IPS-20b (cell line): ENCODE measurements around the gene TMEM30A.

Experiments used
- H3K27ac ChIP-seq: one replicate; pipeline ENCODE4 v1.5.1; 2013; ENCODE audit warnings: low read length
- H3K27me3 ChIP-seq: 2 replicates; pipeline ENCODE4 v1.6.1; 2013; ENCODE audit warnings: mild to moderate bottlenecking, low read length, inconsistent platforms; ENCODE audit not compliant: insufficient read depth
- H3K36me3 ChIP-seq: 2 replicates; pipeline ENCODE4 v1.6.1; 2013; ENCODE audit warnings: low read depth, mild to moderate bottlenecking, inconsistent platforms, low read length, moderate library complexity; ENCODE audit not compliant: insufficient read depth
- H3K4me1 ChIP-seq: 2 replicates; pipeline ENCODE4 v1.6.1; 2013; ENCODE audit warnings: mild to moderate bottlenecking, control low read depth, inconsistent platforms, low read length, moderate library complexity; ENCODE audit not compliant: insufficient read depth
- H3K4me3 ChIP-seq: 2 replicates; pipeline ENCODE4 v1.5.1; 2013; ENCODE audit warnings: mild to moderate bottlenecking, low read length, inconsistent platforms
- H3K9ac ChIP-seq: 2 replicates; pipeline ENCODE4 v1.6.1; 2013; ENCODE audit warnings: low read depth, mild to moderate bottlenecking, inconsistent platforms, low read length, moderate library complexity
- H3K9me3 ChIP-seq: 2 replicates; pipeline ENCODE4 v1.6.1; 2013; ENCODE audit warnings: mild to moderate bottlenecking, low read depth, low read length, inconsistent platforms; ENCODE audit not compliant: insufficient read depth

The TMEM30A gene

GRCh38 chr6:75250552-75250951, 34.0 kb downstream of the TMEM30A start:
- H3K27ac ChIP-seq, result no peak overlapping the region
- H3K4me1 ChIP-seq, result peaks cover 27% of the 10 kb centered on the region
- peak overlapping the region; percentile 37; the same call in 1 of the 2 replicates for H3K4me3 ChIP-seq
- peaks cover 13% of the 10 kb centered on the region; the same call in 1 of the 2 replicates for H3K36me3 ChIP-seq
- H3K27me3 ChIP-seq, result 0 out of 2 replicates have a peak, but pooled peaks cover 12% of the 10 kb centered on the region
- no peaks in the 10 kb centered on the region for H3K9me3 ChIP-seq
- peak overlapping the region; percentile 43; the same call in 1 of the 2 replicates for H3K9ac ChIP-seq

- Histone ChIP-seq H3K9ac (peak overlapping the region; percentile 43; the same call in 1 of the 2 replicates), H3K9me3 (no peaks in the 10 kb centered on the region), H3K4me1 (peaks cover 27% of the 10 kb centered on the region), H3K36me3 (peaks cover 6% of the 10 kb centered on the region; the same call in 1 of the 2 replicates), H3K4me3 (peak overlapping the region; percentile 37; the same call in 1 of the 2 replicates), H3K27me3 (0 out of 2 replicates have a peak, but pooled peaks cover 12% of the 10 kb centered on the region), H3K27ac (peak overlapping the region; percentile 53)
These were observed 34.8 kb downstream of the TMEM30A start for GRCh38 chr6:75249837-75250236.

GRCh38 chr6:75246386-75246785, 38.2 kb downstream of the TMEM30A start:
- Histone ChIP-seq H3K9me3 (no peaks in the 10 kb centered on the region), H3K9ac (no peak overlapping the region), H3K4me1 (peaks cover 20% of the 10 kb centered on the region), H3K4me3 (no peak overlapping the region), H3K27ac (no peak overlapping the region), H3K36me3 (peaks cover 2% of the 10 kb centered on the region; the same call in 1 of the 2 replicates), H3K27me3 (0 out of 2 replicates have a peak, but pooled peaks cover 12% of the 10 kb centered on the region)

- Histone ChIP-seq H3K27me3 (0 out of 2 replicates have a peak, but pooled peaks cover 12% of the 10 kb centered on the region), H3K4me3 (peak overlapping the region; percentile 95), H3K9me3 (no peaks in the 10 kb centered on the region), H3K4me1 (peaks cover under 1% of the 10 kb centered on the region; the same call in 1 of the 2 replicates), H3K9ac (peak overlapping the region; percentile 95), H3K27ac (peak overlapping the region; percentile 33), H3K36me3 (peaks cover 25% of the 10 kb centered on the region)
These were observed 40.5 kb downstream of the TMEM30A start for GRCh38 chr6:75244063-75244584.

- Histone ChIP-seq H3K27ac (peak within 1 kb of the TSS; percentile 50), H3K9ac (peak within 1 kb of the TSS; percentile 95)
These were observed 41.1 kb downstream of the TMEM30A start, which contains the start of gene COX7A2 for GRCh38 chr6:75243333-75244062. Gene COX7A2, minus strand, starts transcription at chr6:75243801. Its CDS starts 67 bp downstream, at chr6:75243734.

GRCh38 chr6:75236630-75237029, 48.0 kb downstream of the TMEM30A start:
- Histone ChIP-seq H3K36me3 (peaks cover 50% of the 10 kb centered on the region), H3K9me3 (no peaks in the 10 kb centered on the region), H3K27me3 (no peaks in the 10 kb centered on the region), H3K27ac (no peak overlapping the region), H3K4me3 (no peak overlapping the region), H3K4me1 (peaks cover 18% of the 10 kb centered on the region; the same call in 1 of the 2 replicates), H3K9ac (no peak overlapping the region)

More at GRCh38 chr6:75243333-75244062, 41.1 kb downstream of the TMEM30A start, which contains the start of gene COX7A2:
- no peaks in the 10 kb centered on the region for H3K9me3 ChIP-seq
- H3K4me3 ChIP-seq, result peak within 1 kb of the TSS; percentile 95
- H3K36me3 ChIP-seq, result peaks cover 31% of the 10 kb centered on the region
- 0 out of 2 replicates have a peak, but pooled peaks cover 12% of the 10 kb centered on the region for H3K27me3 ChIP-seq
- no peaks in the 10 kb centered on the region for H3K4me1 ChIP-seq

- Histone ChIP-seq H3K4me3 (no peak overlapping the region), H3K36me3 (peaks cover 37% of the 10 kb centered on the region), H3K27me3 (no peaks in the 10 kb centered on the region), H3K9ac (no peak overlapping the region), H3K27ac (no peak overlapping the region), H3K9me3 (no peaks in the 10 kb centered on the region), H3K4me1 (peaks cover 18% of the 10 kb centered on the region; the same call in 1 of the 2 replicates)
These were observed 49.3 kb downstream of the TMEM30A start for GRCh38 chr6:75235271-75235670.

GRCh38 chr6:75234126-75234865, 50.3 kb downstream of the TMEM30A start:
- no peaks in the 10 kb centered on the region for H3K9me3 ChIP-seq
- H3K9ac ChIP-seq, result no peak overlapping the region
- no peak overlapping the region for H3K4me3 ChIP-seq
- peaks cover 27% of the 10 kb centered on the region for H3K36me3 ChIP-seq
- peaks cover 18% of the 10 kb centered on the region; the same call in 1 of the 2 replicates for H3K4me1 ChIP-seq
- H3K27ac ChIP-seq, result no peak overlapping the region
- no peaks in the 10 kb centered on the region for H3K27me3 ChIP-seq

- Histone ChIP-seq H3K27ac (no peak overlapping the region), H3K4me3 (no peak overlapping the region), H3K9me3 (no peaks in the 10 kb centered on the region), H3K36me3 (peaks cover 18% of the 10 kb centered on the region), H3K9ac (no peak overlapping the region), H3K4me1 (peaks cover 18% of the 10 kb centered on the region; the same call in 1 of the 2 replicates), H3K27me3 (no peaks in the 10 kb centered on the region)
These were observed 51.4 kb downstream of the TMEM30A start for GRCh38 chr6:75233092-75233615.

GRCh38 chr6:75230484-75231325, 53.9 kb downstream of the TMEM30A start:
- Histone ChIP-seq H3K36me3 (no peaks in the 10 kb centered on the region), H3K4me1 (peaks cover 15% of the 10 kb centered on the region; the same call in 1 of the 2 replicates), H3K9ac (no peak overlapping the region), H3K27me3 (no peaks in the 10 kb centered on the region), H3K27ac (no peak overlapping the region), H3K4me3 (no peak overlapping the region), H3K9me3 (no peaks in the 10 kb centered on the region)
